CD14-positive monocyte (primary cell): ENCODE measurements around the gene MIF. TPM values are rescaled to one million over a fixed set of nuclear protein-coding genes. Genes with fewer than 3 reads are reported as not detected.

Experiments
- DNase-seq, 3 donors: peaks; one replicate each; pipeline ENCODE4 v3.0.0-alpha.2; 2011 to 2022
- H2AFZ ChIP-seq: 2 replicates; pipeline ENCODE4 v1.6.0; 2012; ENCODE audit warnings: mild to moderate bottlenecking, low read depth, low read length, inconsistent platforms; ENCODE audit not compliant: insufficient read depth, poor library complexity, severe bottlenecking
- H3K27ac ChIP-seq, 2 donors: 1 replicate in 1 of 2; 2 replicates in 1 of 2; pipeline ENCODE4 v1.5.1; 2012 to 2013; ENCODE audit warnings: low read length in 2 of 2, control low read depth in 1 of 2, inconsistent platforms in 1 of 2, low read depth in 1 of 2, mild to moderate bottlenecking in 1 of 2
- H3K27me3 ChIP-seq, 2 donors: one replicate each; pipeline versions ENCODE4 v1.6.0 to v1.6.1; 2011 to 2013; ENCODE audit warnings: low read length in 2 of 2; ENCODE audit not compliant: control insufficient read depth in 2 of 2, insufficient read depth in 2 of 2
- H3K36me3 ChIP-seq, 2 donors: replicated peaks in 1 of 2; 1 replicate in 1 of 2; 2 replicates in 1 of 2; pipeline versions ENCODE4 v1.5.1 to v1.6.1; 2012 to 2013; ENCODE audit warnings: low read length in 2 of 2, control low read depth in 1 of 2, inconsistent platforms in 1 of 2, mild to moderate bottlenecking in 1 of 2; ENCODE audit not compliant: insufficient read depth in 2 of 2, control insufficient read depth in 1 of 2
- H3K4me1 ChIP-seq, 2 donors: 1 replicate in 1 of 2; 2 replicates in 1 of 2; pipeline versions ENCODE4 v1.5.1 to v1.6.1; 2012 to 2013; ENCODE audit warnings: low read length in 2 of 2, control low read depth in 1 of 2, inconsistent platforms in 1 of 2, mild to moderate bottlenecking in 1 of 2, moderate library complexity in 1 of 2; ENCODE audit not compliant: insufficient read depth in 2 of 2, control insufficient read depth in 1 of 2
- H3K4me2 ChIP-seq: replicated peaks from 2 replicates; pipeline ENCODE3; 2012; ENCODE audit warnings: low read length, moderate library complexity, mild to moderate bottlenecking; ENCODE audit not compliant: poor library complexity, severe bottlenecking; ENCODE audit errors: extremely low read depth
- H3K4me3 ChIP-seq, 3 experiments: fragments of 200-600 bp in 1 of 3; sonication (generic) in 1 of 3; replicated peaks in 1 of 3; 1 replicate in 2 of 3; 2 replicates in 1 of 3; pipeline ENCODE4 v1.5.1; 2011 to 2013; ENCODE audit warnings: low read length in 3 of 3, mild to moderate bottlenecking in 3 of 3, control low read depth in 2 of 3, low read depth in 2 of 3, inconsistent platforms in 1 of 3, moderate library complexity in 1 of 3
- H3K79me2 ChIP-seq: 2 replicates; pipeline ENCODE4 v1.6.0; 2012; ENCODE audit warnings: mild to moderate bottlenecking, control low read depth, inconsistent platforms, low read length, moderate library complexity; ENCODE audit not compliant: insufficient read depth
- H3K9ac ChIP-seq: 2 replicates; pipeline ENCODE4 v1.6.0; 2017; ENCODE audit warnings: low read length, mild to moderate bottlenecking; ENCODE audit not compliant: insufficient read depth, poor library complexity, severe bottlenecking
- H3K9me3 ChIP-seq, 2 donors: replicated peaks in 1 of 2; 1 replicate in 1 of 2; 2 replicates in 1 of 2; pipeline versions ENCODE4 v1.5.1 to v1.6.1; 2012 to 2013; ENCODE audit warnings: low read length in 2 of 2, control low read depth in 1 of 2; ENCODE audit not compliant: control insufficient read depth in 1 of 2, insufficient read depth in 1 of 2
- H4K20me1 ChIP-seq: 2 replicates; pipeline ENCODE4 v1.6.0; 2012; ENCODE audit warnings: mild to moderate bottlenecking, low read length, control low read depth, moderate library complexity; ENCODE audit not compliant: insufficient read depth
- H3K27ac Mint-ChIP-seq, 7 donors: one replicate each; pipeline ENCODE4 v1.8.0; 2020; ENCODE audit warnings: mild to moderate bottlenecking in 7 of 7, mixed read lengths in 7 of 7, moderate library complexity in 6 of 7, inconsistent platforms in 2 of 7
- H3K27me3 Mint-ChIP-seq, 3 donors: one replicate each; pipeline ENCODE4 v1.8.0; 2021 to 2022; ENCODE audit warnings: low read depth in 3 of 3, mild to moderate bottlenecking in 3 of 3, mixed read lengths in 3 of 3, moderate library complexity in 3 of 3, inconsistent platforms in 1 of 3
- H3K36me3 Mint-ChIP-seq, 2 donors: one replicate each; pipeline ENCODE4 v1.8.0; 2020; ENCODE audit warnings: mixed read lengths in 2 of 2, inconsistent platforms in 1 of 2, mild to moderate bottlenecking in 1 of 2
- H3K4me1 Mint-ChIP-seq: one replicate; pipeline ENCODE4 v1.8.0; 2020; ENCODE audit warnings: mild to moderate bottlenecking, mixed read lengths
- H3K4me3 Mint-ChIP-seq, 2 donors: one replicate each; pipeline ENCODE4 v1.8.0; 2020; ENCODE audit warnings: mild to moderate bottlenecking in 2 of 2, mixed read lengths in 2 of 2, moderate library complexity in 1 of 2
- H3K9me3 Mint-ChIP-seq, 7 donors: one replicate each; pipeline ENCODE4 v1.8.0; 2020 to 2022; ENCODE audit warnings: mixed read lengths in 7 of 7, mild to moderate bottlenecking in 6 of 7, moderate library complexity in 6 of 7, inconsistent platforms in 2 of 7
- CTCF ChIP-seq: fragments of 200-600 bp; IDR thresholded peaks from one replicate; pipeline ENCODE4 v1.8.0; 2022; ENCODE audit warnings: antibody characterized with exemption, mild to moderate bottlenecking
- WGBS: methylation state at CpG from one replicate; pipeline ENCODE4 v1.1.5; 2013; ENCODE audit warnings: missing lambda C conversion rate; ENCODE audit not compliant: insufficient coverage; 5-methylcytosine and 5-hydroxymethylcytosine counted together
- intact Hi-C, 2 donors: fragments of 100-400 bp; cut with micrococcal nuclease; formaldehyde crosslinking; loops; one replicate each; pipeline versions ENCODE4 v1.15.0 to v1.15.1; 2023
- polyA plus RNA-seq, 3 donors: library from polyadenylated mRNA; depleted of rRNA in 1 of 3; unstranded in 2 of 3; stranded (reverse) in 1 of 3; fragments of 300-500 nt in 2 of 3; fragments of >200 nt in 1 of 3; fragmentation: Illumina TruSeq in 2 of 3; gene quantifications; 1 replicate in 2 of 3; 2 replicates in 1 of 3; pipeline ENCODE4 v1.2.3, GENCODE V29; 2012 to 2021

Gene MIF
- polyA plus RNA-seq, 3 donors: 66.4 to 390 (median 338) TPM

DNA sequence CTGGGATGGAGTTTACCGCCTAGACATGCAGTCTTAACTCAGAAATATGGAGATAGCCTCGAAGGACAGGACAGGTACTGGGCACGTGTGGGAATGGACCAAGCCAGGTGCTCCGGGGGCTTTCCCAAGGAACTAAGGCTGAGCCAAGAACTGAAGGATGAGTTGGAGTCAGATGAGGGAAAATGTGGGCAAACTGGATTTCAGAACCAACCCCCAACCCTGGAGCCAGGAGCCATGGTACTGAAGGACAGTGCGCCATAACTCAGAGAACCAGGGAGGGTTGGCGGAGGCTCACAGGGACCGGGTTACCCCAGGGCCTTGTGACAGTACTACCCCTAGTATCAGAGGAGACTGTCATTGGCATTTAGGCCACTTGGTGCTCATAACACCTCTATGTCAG lies 2.5 kb upstream of the MIF start:
- H3K4me3 ChIP-seq: no peak overlapping the region
- no peak overlapping the region for H3K4me2 ChIP-seq
- Mint-ChIP-seq H3K4me1 (peaks cover 24% of the 10 kb centered on the region), H3K4me3 (no peak overlapping the region), H3K27ac (no peak overlapping the region), H3K36me3 (peaks cover 4 to 13% of the 10 kb centered on the region in 2 donors), H3K9me3 (peaks cover 0 to 7% (median 0%) of the 10 kb centered on the region in 7 donors), H3K27me3 (peaks cover 2 to 11% (median 5%) of the 10 kb centered on the region in 3 donors)
- intact Hi-C loops: no loop called here
- H3K36me3 ChIP-seq: peaks cover 0 to 4% of the 10 kb centered on the region in 2 donors
- DNase-seq: no peak
- no peak overlapping the region for H2AFZ ChIP-seq
- H3K9me3 ChIP-seq: no peaks in the 10 kb centered on the region
- peaks cover 17 to 23% of the 10 kb centered on the region in 2 donors for H3K4me1 ChIP-seq
- no peak overlapping the region for H3K27ac ChIP-seq
- no peak for TF ChIP-seq CTCF
- no peak overlapping the region for H3K9ac ChIP-seq
- peaks cover 4% of the 10 kb centered on the region for H3K79me2 ChIP-seq
- 94% methylated on average over 6 of the region's 7 CpGs for WGBS
- H4K20me1 ChIP-seq: peaks cover 19% of the 10 kb centered on the region
- no peaks in the 10 kb centered on the region for H3K27me3 ChIP-seq

GRCh38 chr22:23892130-23892529 lies 2.1 kb upstream of the MIF start:
- H4K20me1 ChIP-seq: peaks cover 22% of the 10 kb centered on the region
- H3K4me1 ChIP-seq: peaks cover 17 to 23% of the 10 kb centered on the region in 2 donors
- no peak for TF ChIP-seq CTCF
- H3K4me2 ChIP-seq: no peak overlapping the region
- H3K27ac ChIP-seq: no peak overlapping the region
- peaks cover 6 to 17% of the 10 kb centered on the region in 2 donors for H3K36me3 Mint-ChIP-seq
- peaks cover 0 to 4% (median 0%) of the 10 kb centered on the region in 7 donors for H3K9me3 Mint-ChIP-seq
- no peak for DNase-seq
- H3K79me2 ChIP-seq: peaks cover 8% of the 10 kb centered on the region
- no peaks in the 10 kb centered on the region for H3K27me3 ChIP-seq
- no peak overlapping the region for H3K4me3 Mint-ChIP-seq
- no peak overlapping the region for H2AFZ ChIP-seq
- H3K36me3 ChIP-seq: peaks cover 0 to 9% of the 10 kb centered on the region in 2 donors
- H3K27ac Mint-ChIP-seq: no peak overlapping the region
- no peaks in the 10 kb centered on the region for H3K9me3 ChIP-seq
- intact Hi-C loops: no loop called here
- no peak overlapping the region for H3K9ac ChIP-seq
- peaks cover 2 to 11% (median 5%) of the 10 kb centered on the region in 3 donors for H3K27me3 Mint-ChIP-seq
- 92% methylated on average over 1 of the region's 2 CpGs for WGBS
- peaks cover 24% of the 10 kb centered on the region for H3K4me1 Mint-ChIP-seq
- H3K4me3 ChIP-seq: no peak overlapping the region
